NB4 (cell line): ENCODE measurements around the gene CTXN1.

Experiments
- DNase-seq: peaks from one replicate; pipeline ENCODE4 v3.0.0; 2010; ENCODE audit warnings: low read depth
- H3K4me3 ChIP-seq: one replicate; pipeline ENCODE4 v1.5.1; 2011; ENCODE audit warnings: mild to moderate bottlenecking, low read depth, low read length, moderate library complexity
- MYC ChIP-seq: IDR thresholded peaks from 2 replicates; pipeline ENCODE4 v1.6.1; 2011; ENCODE audit warnings: low read depth, low read length
- POLR2A ChIP-seq: IDR thresholded peaks from 2 replicates; pipeline ENCODE4 v1.6.1; 2011; ENCODE audit warnings: mild to moderate bottlenecking; ENCODE audit not compliant: insufficient read length; ENCODE audit errors: extremely low read depth
- TF ChIP-seq, protein P1 (sequence below): IDR thresholded peaks from 2 replicates; pipeline ENCODE4 v1.6.1; 2011; ENCODE audit warnings: low read depth, low read length
- TF ChIP-seq, protein P2 (sequence below): IDR thresholded peaks from one replicate; pipeline ENCODE4 v1.5.1; 2012; ENCODE audit warnings: low read depth, low read length

The CTXN1 gene

DNA sequence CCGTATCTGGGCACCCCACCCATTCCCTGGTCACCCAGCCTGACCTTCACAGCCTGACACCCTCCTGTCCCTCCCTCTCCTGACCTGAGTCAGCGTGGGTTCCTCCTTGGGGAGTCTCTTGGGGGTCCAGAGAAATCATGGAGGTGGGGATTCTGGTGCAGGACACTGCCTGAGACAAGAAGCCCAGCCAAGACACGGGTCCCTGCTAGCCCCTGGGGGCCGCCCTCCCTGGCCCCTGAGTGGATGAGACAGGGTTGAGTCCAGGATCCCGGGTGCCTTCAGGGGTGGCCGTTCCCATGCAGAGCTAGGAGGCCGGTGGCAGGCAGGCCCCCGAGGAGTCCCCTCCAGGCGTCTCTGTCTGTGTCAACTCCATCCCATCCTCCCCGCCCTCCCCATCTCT is 20.7 kb downstream of the CTXN1 start:
- TF ChIP-seq, protein P1, sequence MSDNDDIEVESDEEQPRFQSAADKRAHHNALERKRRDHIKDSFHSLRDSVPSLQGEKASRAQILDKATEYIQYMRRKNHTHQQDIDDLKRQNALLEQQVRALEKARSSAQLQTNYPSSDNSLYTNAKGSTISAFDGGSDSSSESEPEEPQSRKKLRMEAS = no peak
- no peak for DNase-seq
- peak overlapping the region; percentile 79 for H3K4me3 ChIP-seq

DNA sequence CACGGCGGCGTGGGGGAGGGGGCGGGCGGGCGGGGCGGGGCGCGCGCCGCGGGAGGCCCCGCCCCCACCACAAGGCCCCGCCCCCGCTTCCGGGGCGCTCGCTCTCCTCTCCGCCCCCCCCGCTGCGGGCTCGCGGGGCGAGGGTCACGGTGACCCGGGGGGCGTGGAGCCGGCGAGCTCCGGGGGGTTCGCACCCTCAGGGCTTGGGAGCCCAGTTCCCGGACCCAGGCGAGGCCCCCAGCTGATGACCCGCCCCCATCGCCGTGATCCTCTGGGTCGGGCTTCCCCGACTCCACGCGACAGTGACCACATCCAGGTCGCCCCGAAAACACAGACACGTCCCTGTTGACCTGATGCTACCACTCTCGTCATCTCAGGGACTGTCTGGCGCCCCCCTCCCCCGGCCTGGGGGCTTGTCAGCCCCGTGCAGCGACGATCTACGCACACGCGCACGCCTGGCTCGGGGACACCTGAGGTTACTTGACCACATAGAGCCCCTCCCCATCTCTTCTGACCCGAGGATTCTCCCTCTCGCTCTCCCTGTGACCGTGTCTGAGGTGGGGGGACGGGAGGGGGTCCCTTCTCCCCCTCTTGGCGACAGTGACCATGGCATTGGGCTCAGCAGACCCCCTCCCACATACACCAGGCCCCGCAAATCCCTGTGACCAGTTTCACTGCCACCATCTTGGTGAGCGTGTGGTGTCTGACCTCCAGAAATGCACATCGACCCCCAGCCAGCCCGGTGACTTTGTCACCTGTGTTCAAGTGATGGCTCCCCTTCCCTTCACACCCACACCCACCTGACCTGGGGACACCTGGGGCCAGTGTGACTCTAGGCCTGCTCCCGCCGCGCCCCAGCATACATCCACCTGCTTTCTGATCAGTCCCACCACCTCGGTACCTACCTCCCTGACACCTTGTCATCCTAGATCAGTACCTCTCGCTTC is 21.6 kb downstream of the CTXN1 start:
- no peak for DNase-seq
- peak overlapping the region; percentile 79 for H3K4me3 ChIP-seq
- TF ChIP-seq, protein P2, sequence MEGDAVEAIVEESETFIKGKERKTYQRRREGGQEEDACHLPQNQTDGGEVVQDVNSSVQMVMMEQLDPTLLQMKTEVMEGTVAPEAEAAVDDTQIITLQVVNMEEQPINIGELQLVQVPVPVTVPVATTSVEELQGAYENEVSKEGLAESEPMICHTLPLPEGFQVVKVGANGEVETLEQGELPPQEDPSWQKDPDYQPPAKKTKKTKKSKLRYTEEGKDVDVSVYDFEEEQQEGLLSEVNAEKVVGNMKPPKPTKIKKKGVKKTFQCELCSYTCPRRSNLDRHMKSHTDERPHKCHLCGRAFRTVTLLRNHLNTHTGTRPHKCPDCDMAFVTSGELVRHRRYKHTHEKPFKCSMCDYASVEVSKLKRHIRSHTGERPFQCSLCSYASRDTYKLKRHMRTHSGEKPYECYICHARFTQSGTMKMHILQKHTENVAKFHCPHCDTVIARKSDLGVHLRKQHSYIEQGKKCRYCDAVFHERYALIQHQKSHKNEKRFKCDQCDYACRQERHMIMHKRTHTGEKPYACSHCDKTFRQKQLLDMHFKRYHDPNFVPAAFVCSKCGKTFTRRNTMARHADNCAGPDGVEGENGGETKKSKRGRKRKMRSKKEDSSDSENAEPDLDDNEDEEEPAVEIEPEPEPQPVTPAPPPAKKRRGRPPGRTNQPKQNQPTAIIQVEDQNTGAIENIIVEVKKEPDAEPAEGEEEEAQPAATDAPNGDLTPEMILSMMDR = no peak
- TF ChIP-seq, protein P1 = 0 out of 2 replicates have a peak, but pooled peaks have one; percentile 21
- TF ChIP-seq POLR2A (no peak), MYC (no peak)

DNA sequence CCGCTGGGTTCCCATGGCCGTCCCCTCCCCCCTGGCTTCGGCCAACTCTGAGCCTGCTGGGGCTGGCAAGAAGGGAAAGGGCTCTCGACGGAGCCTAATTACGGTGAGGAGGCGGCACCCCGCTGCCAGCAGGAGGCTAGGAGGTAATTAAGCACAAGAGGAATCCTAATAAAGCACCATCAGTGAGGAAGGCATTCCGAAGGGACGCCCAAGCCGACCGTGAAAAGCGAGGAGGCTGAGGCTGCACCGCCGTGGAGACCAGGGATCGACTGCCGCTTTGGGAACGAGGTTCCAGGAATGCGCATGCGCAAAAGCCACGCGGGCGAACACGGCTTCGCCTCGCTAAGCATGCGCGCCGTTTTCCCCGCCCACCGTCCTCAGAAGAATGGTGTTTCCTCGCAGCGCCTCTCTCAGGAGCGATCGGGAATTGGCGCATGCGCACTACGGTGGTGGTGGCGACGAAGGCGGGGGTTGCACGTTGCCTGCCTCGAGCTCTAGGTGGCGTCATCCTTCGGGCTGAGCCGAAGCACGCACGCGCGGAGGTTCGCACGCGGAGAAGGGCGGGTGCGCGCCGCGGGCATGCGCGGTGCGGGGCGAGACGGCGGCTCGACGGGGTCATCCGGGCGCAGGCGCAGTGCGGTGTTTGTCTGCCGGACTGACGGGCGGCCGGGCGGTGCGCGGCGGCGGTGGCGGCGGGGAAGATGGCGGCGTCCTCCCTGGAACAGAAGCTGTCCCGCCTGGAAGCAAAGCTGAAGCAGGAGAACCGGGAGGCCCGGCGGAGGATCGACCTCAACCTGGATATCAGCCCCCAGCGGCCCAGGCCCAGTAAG is 22.5 kb downstream of the CTXN1 start, which contains the start of gene MAP2K7:
MAP2K7 (plus strand) TSS at position 634 of the 830 bp plus-strand sequence; CDS start at position 702, 68 bp downstream.
- TF ChIP-seq, protein P1 = peak; percentile 99
- peak; percentile 98 for TF ChIP-seq MYC
- peak; percentile 98 for TF ChIP-seq POLR2A
- TF ChIP-seq, protein P2 = peak; percentile 69
- DNase-seq = peak; percentile 99
- peak within 1 kb of the TSS; percentile 89 for H3K4me3 ChIP-seq

DNA sequence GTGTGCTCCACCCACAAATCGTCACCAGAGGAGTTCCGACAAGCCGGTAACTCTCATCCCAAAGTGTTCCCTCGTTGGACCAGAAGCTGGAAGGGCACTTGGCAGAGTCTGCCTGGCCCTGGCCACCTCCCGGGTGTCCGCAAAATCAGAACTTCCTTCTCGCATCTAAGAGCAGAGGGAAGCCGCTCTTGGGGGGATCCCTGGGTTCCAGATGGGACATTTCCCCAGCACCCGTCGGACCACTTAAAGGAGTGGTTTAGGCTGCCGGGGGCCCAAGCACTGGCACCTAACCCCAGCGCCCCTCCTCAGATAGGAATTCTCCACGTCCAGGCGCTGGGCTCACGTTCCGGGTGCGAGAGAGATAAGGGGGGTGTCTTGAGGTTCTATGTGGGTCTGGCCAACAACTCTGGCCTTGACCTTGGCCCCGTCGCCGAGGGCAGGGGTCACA is 23.1 kb downstream of the CTXN1 start:
- H3K4me3 ChIP-seq = peak overlapping the region; percentile 89
- TF ChIP-seq POLR2A = no peak
- TF ChIP-seq MYC = no peak
- TF ChIP-seq, protein P2 = no peak
- no peak for DNase-seq

DNA sequence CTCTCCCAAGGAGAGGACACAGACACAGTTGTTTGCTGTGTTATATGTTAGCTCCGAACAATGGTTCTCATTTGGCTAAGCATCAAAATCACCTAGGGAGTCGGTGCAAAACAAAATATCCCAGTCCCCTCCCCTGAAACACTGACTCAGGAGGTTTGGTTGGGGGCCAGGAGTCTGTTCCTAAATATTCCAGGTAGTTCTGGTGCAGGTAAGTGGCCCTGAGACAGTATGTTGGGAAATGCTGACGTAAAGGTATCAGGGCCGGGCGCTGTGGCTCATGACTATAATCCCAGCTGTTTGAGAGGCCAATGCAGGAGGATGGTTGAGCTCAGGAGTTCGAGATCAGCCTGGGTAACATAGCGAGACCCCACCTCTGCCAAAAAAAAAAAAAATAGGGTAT is 24.6 kb downstream of the CTXN1 start:
- TF ChIP-seq MYC = no peak
- TF ChIP-seq, protein P1 = no peak
- TF ChIP-seq, protein P2 = no peak
- no peak for TF ChIP-seq POLR2A
- DNase-seq = no peak
- H3K4me3 ChIP-seq = no peak overlapping the region

DNA sequence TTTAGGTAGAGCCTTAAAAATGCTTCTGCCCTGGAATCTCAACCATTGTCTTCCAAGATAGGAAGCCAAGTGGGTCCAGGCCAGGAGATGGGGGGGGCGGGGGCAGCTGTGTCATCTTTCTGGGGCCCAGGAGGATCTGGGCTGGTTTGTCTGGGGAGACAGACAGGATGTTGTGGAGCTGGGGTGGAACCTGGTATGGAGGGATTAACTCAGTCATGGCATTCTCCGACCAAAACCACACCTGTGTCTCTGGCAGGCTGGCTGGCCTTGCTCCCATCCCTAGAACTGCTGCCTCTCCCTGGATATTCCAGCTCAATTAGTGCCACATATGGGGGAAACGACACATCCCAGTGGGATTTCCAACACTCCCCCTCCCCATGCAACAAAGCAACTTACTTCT is 25.0 kb downstream of the CTXN1 start:
- no peak for DNase-seq
- no peak overlapping the region for H3K4me3 ChIP-seq
- TF ChIP-seq, protein P1 = no peak
- TF ChIP-seq POLR2A (no peak), MYC (no peak)
- TF ChIP-seq, protein P2 = no peak
